NCI-H1105 (cell line): ENCODE results near the gene RPLP2.

Source experiments
- DNase-seq: peaks from one replicate; lab custom pipeline; 2025; lab: John Stamatoyannopoulos, UW

The RPLP2 gene

DNA sequence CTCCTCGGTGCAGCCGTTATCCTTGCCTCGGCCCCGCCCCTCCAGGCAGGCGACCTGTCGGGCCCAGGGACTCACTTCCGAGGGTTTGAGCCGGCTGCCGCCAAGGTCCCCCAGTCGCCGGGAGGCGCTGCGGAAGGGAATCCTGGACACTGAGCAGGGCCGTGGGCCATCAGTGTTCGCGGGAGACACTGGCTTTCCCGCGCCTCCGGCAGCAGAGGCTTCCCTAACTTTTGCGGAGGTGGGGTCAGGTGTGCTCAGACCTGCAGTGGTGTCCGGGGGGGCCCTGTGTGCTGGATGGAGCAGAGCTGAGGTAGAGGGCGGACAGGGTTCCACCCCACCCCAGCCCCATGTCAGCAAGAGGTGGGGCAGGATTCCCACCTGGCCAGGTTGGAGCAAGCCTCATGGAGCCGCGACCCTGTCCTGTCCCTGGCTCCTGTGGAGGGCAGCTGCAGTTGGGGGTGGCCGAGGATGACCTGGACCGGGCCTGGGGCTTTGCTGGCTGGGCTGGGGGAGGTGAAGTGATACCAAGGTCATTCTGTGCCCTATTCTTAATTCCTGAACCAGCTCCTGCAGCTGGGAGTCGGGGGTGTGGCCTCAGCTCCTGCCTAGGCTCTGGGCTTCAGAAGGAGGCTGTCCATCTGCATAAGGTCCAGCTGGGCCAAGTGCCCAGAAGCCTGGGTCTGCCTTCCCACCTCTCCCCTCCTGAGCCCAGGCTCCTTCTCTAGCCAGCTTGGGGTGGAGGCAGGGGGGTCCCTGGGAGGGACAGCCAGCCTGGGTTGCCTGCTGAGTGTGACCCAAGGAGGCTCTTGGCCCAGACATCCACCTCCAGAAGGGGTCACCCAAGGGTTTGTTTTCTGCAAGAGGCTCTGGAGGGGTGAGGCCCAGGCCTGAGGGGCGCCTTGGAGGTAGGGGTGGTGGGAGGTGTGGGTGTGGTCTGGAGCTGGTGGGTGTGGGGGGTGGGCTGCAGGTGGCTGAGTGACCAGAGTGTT lies 41.3 kb downstream of the RPLP2 start:
- DNase-seq = peak; percentile 25

DNA sequence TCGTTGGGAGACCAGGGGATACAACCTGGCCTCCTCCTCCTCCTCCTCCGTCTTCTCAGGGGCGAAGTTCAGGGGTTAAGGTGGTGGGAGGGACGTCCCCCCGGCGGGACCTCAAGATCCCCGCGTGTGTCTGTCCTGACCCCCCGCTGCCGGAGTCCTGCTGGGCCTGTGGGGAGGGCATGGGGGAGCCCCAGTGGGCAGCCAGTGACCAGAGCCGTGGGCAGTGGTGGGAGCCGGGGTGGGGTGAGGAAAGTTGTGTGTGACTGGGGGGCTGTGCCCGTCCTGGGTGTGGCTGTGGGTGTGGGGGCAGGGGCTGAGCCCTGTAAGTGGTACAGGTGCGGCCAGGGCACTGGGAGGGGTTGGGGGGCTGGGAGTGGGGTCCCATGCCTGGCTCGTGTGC lies 43.0 kb downstream of the RPLP2 start:
- no peak for DNase-seq

GRCh38 chr11:853682-854448 lies 44.1 kb downstream of the RPLP2 start:
- no peak for DNase-seq

GRCh38 chr11:854601-855329 lies 45.0 kb downstream of the RPLP2 start:
- no peak for DNase-seq

GRCh38 chr11:855330-855674 lies 45.5 kb downstream of the RPLP2 start:
- DNase-seq = no peak

GRCh38 chr11:855796-856195 lies 46.0 kb downstream of the RPLP2 start:
- DNase-seq = no peak

- DNase-seq = no peak
These were observed 46.6 kb downstream of the RPLP2 start for GRCh38 chr11:856397-856796.

- DNase-seq = no peak
These were observed 48.4 kb downstream of the RPLP2 start for GRCh38 chr11:858053-858761.

DNA sequence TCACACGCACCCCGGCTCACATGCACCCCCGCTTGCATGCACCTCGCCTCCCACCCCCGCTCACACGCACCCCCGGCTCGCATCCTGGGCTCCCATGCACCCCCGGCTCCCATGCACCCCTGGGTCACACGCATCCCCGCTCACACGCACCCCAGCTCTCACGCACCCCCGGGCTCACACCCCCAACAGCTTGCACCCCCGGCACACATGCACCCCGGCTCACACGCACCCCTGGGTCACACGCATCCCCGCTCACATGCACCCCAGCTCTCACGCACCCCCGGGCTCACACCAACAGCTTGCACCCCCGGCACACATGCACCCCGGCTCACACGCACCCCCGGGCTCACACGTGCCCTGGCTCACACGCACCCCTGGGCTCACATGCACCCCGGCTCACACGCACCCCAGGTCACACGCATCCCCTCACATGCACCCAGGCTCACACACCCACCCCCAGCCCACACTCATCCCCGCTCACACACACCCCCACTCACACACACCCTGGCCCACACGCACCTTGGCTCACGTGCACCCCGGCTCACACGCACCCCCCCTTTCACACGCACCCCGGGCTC lies 49.1 kb downstream of the RPLP2 start:
- no peak for DNase-seq

DNA sequence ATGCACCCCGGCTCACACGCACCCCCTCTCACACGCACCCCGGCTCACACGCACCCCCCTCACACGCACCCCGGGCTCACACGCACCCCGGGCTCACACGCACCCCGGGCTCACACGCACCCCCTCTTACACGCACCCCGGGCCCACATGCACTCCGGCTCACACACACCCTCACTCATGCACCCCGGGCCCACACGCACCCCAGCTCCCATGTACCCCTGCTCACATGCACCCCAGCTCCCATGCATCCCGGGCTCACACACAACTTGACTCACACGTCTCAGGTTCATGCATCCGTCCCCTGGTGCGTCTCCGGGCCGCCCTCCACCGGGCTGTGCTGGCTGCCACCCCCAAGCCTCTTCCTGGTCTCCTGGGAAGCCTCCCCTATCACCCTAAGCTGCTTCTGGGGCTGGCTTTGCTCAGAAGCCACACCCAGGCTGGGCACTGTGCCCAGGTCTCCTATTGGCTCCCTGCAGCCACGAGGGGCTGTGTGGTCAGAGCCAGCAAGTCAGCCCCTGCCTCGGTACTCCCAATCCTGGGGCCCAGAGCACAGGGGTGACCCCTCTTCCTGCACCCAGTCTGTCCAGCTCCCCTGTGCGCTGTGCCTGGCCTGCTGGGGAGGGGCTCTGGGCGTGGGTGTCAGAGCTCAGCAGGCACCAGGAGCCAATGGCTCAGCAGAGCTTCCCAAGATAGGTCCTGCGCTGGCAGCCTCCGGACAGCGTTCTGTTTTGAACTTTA lies 49.8 kb downstream of the RPLP2 start:
- peak; percentile 88 for DNase-seq

DNA sequence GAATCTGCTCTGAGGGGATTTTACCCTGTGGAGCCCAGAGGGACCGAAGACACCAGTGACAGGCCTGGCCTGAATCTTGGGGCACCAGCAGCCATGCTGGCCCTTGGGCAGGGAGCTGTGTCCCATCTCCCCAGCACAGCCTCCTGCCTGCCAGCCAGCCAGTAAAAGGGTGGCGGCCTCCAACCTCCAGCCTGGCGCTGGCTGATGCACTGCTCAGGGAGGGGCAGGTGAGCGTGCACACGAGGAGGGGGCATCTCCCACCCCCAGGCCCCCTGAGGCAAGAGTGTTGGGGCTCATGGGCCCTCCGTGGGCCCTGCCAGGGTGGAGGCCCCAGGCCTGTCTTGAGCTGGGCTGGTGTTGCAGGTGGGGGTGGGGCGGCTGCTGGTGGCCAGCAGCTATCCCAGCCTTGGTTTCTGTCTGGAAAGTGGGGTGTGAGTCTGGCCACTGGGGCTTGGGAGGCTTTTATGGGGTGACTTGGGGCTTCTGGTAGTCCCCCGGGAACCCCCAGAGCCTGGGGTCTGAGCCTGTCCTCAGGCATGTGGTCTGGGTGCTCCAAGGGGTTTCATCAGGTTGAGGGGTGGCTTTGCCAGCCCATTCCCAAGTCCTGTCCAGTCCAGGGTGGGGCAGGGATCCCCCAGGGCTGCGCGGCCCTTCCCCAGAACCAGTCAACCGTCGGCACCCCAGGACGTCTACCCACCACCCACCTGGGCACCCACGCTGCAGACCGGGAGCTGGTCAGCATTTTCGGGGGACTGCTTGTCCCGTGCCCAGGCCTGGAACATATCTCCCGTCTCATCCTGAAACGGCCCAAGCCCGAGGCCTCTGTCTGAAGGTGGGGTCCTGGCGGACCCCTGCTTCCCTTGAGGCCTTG lies 50.7 kb downstream of the RPLP2 start:
- DNase-seq = no peak

GRCh38 chr11:861105-861479 lies 51.3 kb downstream of the RPLP2 start:
- DNase-seq = no peak

DNA sequence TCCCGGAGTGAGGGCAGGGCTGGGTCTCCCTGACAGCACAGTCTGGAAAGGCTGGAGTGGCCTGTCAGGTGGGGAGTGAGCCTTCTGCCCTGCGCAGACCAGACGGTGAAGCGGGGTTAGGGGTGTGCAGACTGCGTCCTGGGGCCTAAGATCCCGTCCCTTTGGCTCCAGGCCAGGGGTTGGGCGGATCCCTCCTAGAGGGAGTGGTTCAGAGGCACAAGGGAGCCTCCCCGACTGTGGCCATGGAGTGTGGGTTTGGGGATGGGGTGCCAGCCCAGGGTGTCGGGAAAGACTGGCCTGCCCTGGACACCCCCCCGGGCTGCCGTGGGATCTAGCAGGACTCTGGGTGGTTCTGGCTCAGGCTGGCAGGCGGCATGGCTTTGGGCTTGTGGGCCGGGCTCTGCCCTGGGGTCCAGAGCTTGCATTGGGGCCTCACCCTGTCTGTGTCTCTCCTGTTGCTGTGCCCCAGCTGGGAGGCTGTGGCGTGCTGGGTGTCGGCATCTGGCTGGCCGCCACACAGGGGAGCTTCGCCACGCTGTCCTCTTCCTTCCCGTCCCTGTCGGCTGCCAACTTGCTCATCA lies 52.4 kb downstream of the RPLP2 start:
- DNase-seq = no peak
